Heart left ventricle (tissue), 16 donors: ENCODE results near the gene NRIP2. TPM values are rescaled to one million over a fixed set of nuclear protein-coding genes. Genes with fewer than 3 reads are reported as not detected.

Source experiments
- ATAC-seq, 4 donors: fragments of 200-7000 bp; cut with Tn5 transposase; one replicate each; pipeline ENCODE4 v1.9.1; 2020 to 2022; ENCODE audit warnings: moderate library complexity in 4 of 4, mild to moderate bottlenecking in 3 of 4, moderate number of reproducible peaks in 1 of 4
- DNase-seq, 5 donors: peaks; one replicate each; pipeline ENCODE4 v3.0.0-alpha.2; 2020
- H3K27ac ChIP-seq, 12 donors: fragments of 200-600 bp; sonication (generic) in 4 of 12; one replicate each; pipeline versions ENCODE4 v1.5.0 to v1.8.0; 2016 to 2022; ENCODE audit warnings: mild to moderate bottlenecking in 2 of 12
- H3K27me3 ChIP-seq, 9 donors: fragments of 200-600 bp; sonication (generic) in 2 of 9; one replicate each; pipeline versions ENCODE4 v1.5.1 to v1.8.0; 2016 to 2022; ENCODE audit warnings: mild to moderate bottlenecking in 3 of 9
- H3K36me3 ChIP-seq, 9 donors: fragments of 200-600 bp; sonication (generic) in 2 of 9; one replicate each; pipeline versions ENCODE4 v1.5.0 to v1.8.0; 2018 to 2022; ENCODE audit warnings: mild to moderate bottlenecking in 2 of 9
- H3K4me1 ChIP-seq, 12 donors: fragments of 200-600 bp; sonication (generic) in 4 of 12; one replicate each; pipeline versions ENCODE4 v1.5.0 to v1.8.0; 2016 to 2022; ENCODE audit warnings: mild to moderate bottlenecking in 3 of 12
- H3K4me3 ChIP-seq, 12 donors: fragments of 200-600 bp; sonication (generic) in 4 of 12; one replicate each; pipeline versions ENCODE4 v1.5.0 to v1.8.0; 2017 to 2022; ENCODE audit warnings: mild to moderate bottlenecking in 9 of 12, moderate library complexity in 4 of 12
- H3K9me3 ChIP-seq, 12 donors: fragments of 200-600 bp; sonication (generic) in 4 of 12; one replicate each; pipeline versions ENCODE4 v1.5.0 to v1.8.0; 2016 to 2022; ENCODE audit warnings: mild to moderate bottlenecking in 1 of 12
- CTCF ChIP-seq, 12 donors: fragments of 200-600 bp; sonication (generic) in 4 of 12; IDR thresholded peaks; one replicate each; pipeline versions ENCODE4 v1.5.0 to v1.8.0; 2018 to 2022; ENCODE audit warnings: antibody characterized with exemption in 12 of 12, mild to moderate bottlenecking in 5 of 12
- POLR2A ChIP-seq, 2 donors: fragments of 450-650 bp; IDR thresholded peaks; one replicate each; pipeline ENCODE4 v1.6.1; 2017; ENCODE audit warnings: antibody characterized with exemption in 2 of 2, mild to moderate bottlenecking in 2 of 2, moderate library complexity in 2 of 2
- WGBS, 4 donors: extraction: QIAGEN DNeasy Blood & Tissue Kit in 2 of 4; methylation state at CpG; one replicate each; pipeline versions ENCODE4 v1.1.5 to v1.1.7; 2013 to 2018; 5-methylcytosine and 5-hydroxymethylcytosine counted together
- intact Hi-C, 10 donors: fragments of 100-400 bp; cut with DNase I; formaldehyde crosslinking; loops; one replicate each; pipeline versions ENCODE4 v1.11.1 to v1.14.2; 2022
- polyA plus RNA-seq, 2 donors: library from polyadenylated mRNA; stranded (reverse); fragments of 200-250 nt; gene quantifications; one replicate each; pipeline ENCODE4 v1.2.3, GENCODE V29; 2013
- total RNA-seq, 9 donors: library from RNA; depleted of rRNA in 2 of 9; stranded (reverse); fragments of >200 nt in 2 of 9; fragmentation: NEBNext Ultra II Directional in 3 of 9; extraction: Animal tissue kit (Norgen Biotek cat#: 25700) in 3 of 9; gene quantifications; one replicate each; pipeline versions ENCODE4 v1.1.0 to v1.2.4, GENCODE V29; 2016 to 2023
- donor health status: ischemic (EF 13 %, LVEDD 7.1; RV severe dilation, severe dysfunction).
- donor health status: healthy with polysubstance abuse.
- donor health status: DM: no; HTN: yes; CAD: no.
- donor health status: DM: no; HTN: no; CAD: no.
- donor health status: ischemic (EF 25% LVEDD 6.9; RV normal size, moderate dysfunction).
- donor health status: ischemic (EF 25% LVEDD 5.7; RV mildly dilated, moderate dysfunction).
- donor health status: healthy.
- donor health status: DM: yes; HTN: yes; CAD: no.
- donor health status: ischemic (EF 35%, LVEDD 5.7; RV mildly dilated, moderate dysfunction).
- donor health status: nonischemic (EF 11% LVEDD 7.7; RV severe dilation, severe dysfunction).
- donor health status: DM: yes; HTN: yes; CAD: no.
- donor health status: PGD.
- donor health status: ischemic (EF 29% LVEDD 5.4; RV normal size, mild dysfunction).
- donor health status: nonischemic (EF 23%, LVEDD 6.1; RV moderate dilation, normal function).

NRIP2 gene
- total and polyA plus RNA-seq, 11 donors = 1.9 to 3.1 (median 2.1) TPM

- Histone ChIP-seq H3K27me3 (peaks cover 0 to 4% (median 0%) of the 10 kb centered on the region in 9 donors), H3K4me3 (no peak overlapping the region), H3K27ac (no peak overlapping the region), H3K36me3 (peaks cover 0 to 10% (median 3%) of the 10 kb centered on the region in 9 donors), H3K9me3 (no peaks in the 10 kb centered on the region), H3K4me1 (peaks cover 0 to 28% (median 23%) of the 10 kb centered on the region in 12 donors)
- 81 to 87% (median 82%) methylated on average over 25 of the region's 25 CpGs for WGBS, 4 donors
- no peak for ATAC-seq
- TF ChIP-seq POLR2A (IDR thresholded peaks at IDR 0.05) (no peak), CTCF (IDR thresholded peaks at IDR 0.05) (no peak)
- intact Hi-C loops = no loop called here
- no peak for DNase-seq
Measured at GRCh38 chr12:2792671-2793500, 41.9 kb downstream of the NRIP2 start.

GRCh38 chr12:2791089-2791488, 43.7 kb downstream of the NRIP2 start:
- Histone ChIP-seq H3K27ac (no peak overlapping the region), H3K9me3 (no peaks in the 10 kb centered on the region), H3K27me3 (peaks cover 0 to 4% (median 0%) of the 10 kb centered on the region in 9 donors), H3K4me1 (peaks cover 0 to 10% (median 5%) of the 10 kb centered on the region in 12 donors), H3K4me3 (no peak overlapping the region), H3K36me3 (no peaks in the 10 kb centered on the region)
- WGBS, 4 donors = 80 to 89% (median 85%) methylated on average over 6 of the region's 6 CpGs
- TF ChIP-seq CTCF (IDR thresholded peaks at IDR 0.05) (no peak), POLR2A (IDR thresholded peaks at IDR 0.05) (no peak)
- DNase-seq (no peak), ATAC-seq (no peak)
- intact Hi-C loops = no loop called here

GRCh38 chr12:2785017-2785416, 49.8 kb downstream of the NRIP2 start:
- Histone ChIP-seq H3K27me3 (peaks cover 0 to 6% (median 0%) of the 10 kb centered on the region in 9 donors), H3K4me3 (no peak overlapping the region), H3K27ac (no peak overlapping the region), H3K4me1 (peaks cover 0 to 10% (median 4%) of the 10 kb centered on the region in 12 donors), H3K9me3 (no peaks in the 10 kb centered on the region), H3K36me3 (no peaks in the 10 kb centered on the region)
- WGBS, 4 donors = 69 to 84% (median 76%) methylated on average over 5 of the region's 5 CpGs
- TF ChIP-seq POLR2A (IDR thresholded peaks at IDR 0.05) (no peak), CTCF (IDR thresholded peaks at IDR 0.05) (no peak)
- intact Hi-C loops = loop anchor here in 5 of 10 donors (2.0 to 10.0 kb wide), 5 partner anchors 44 to 990 kb away; partner anchors contain the start of gene CACNA1C (in 1 of the 5)
- ATAC-seq (no peak), DNase-seq (no peak)

GRCh38 chr12:2783936-2784600, 50.8 kb downstream of the NRIP2 start:
- Histone ChIP-seq H3K4me1 (peaks cover 0 to 10% (median 4%) of the 10 kb centered on the region in 12 donors), H3K36me3 (no peaks in the 10 kb centered on the region), H3K27me3 (peaks cover 0 to 6% (median 0%) of the 10 kb centered on the region in 9 donors), H3K27ac (no peak overlapping the region), H3K4me3 (peak overlapping the region in 9 of 12 donors; percentile 13 to 35 (median 27)), H3K9me3 (no peaks in the 10 kb centered on the region)
- DNase-seq = peak; percentile 69 to 84 (median 78)
- intact Hi-C loops = loop anchor here in 5 of 10 donors (1.0 to 10.0 kb wide), 7 partner anchors 42 to 989 kb away; partner anchors contain the start of gene CACNA1C (in 1 of the 5)
- no peak for TF ChIP-seq POLR2A (IDR thresholded peaks at IDR 0.05)
- TF ChIP-seq CTCF (IDR thresholded peaks at IDR 0.05) = peak; percentile 83 to 96 (median 90)
- 10 to 16% (median 13%) methylated on average over 23 to 25 of the region's 25 CpGs for WGBS, 4 donors
- peak; percentile 84 to 95 (median 95) for ATAC-seq
